MM.1S (cell line): ENCODE results near the gene NTMT1.

Experiments used
- DNase-seq: peaks from one replicate; pipeline ENCODE4 v3.0.0-alpha.2; 2015
- H2AFZ ChIP-seq: fragments of 300-600 bp; sonication (generic); 2 replicates; pipeline ENCODE4 v1.6.0; 2016; ENCODE audit warnings: antibody characterized with exemption, low read length
- H3F3A ChIP-seq: fragments of 300-600 bp; sonication (generic); 2 replicates; pipeline ENCODE4 v1.6.1; 2016; ENCODE audit warnings: mild to moderate bottlenecking, antibody characterized with exemption, low read length, moderate library complexity, mixed read lengths; ENCODE audit not compliant: insufficient read depth
- H3K27ac ChIP-seq: fragments of 300-600 bp; sonication (generic); 2 replicates; pipeline ENCODE4 v1.5.1; 2016; ENCODE audit warnings: mild to moderate bottlenecking, low read length
- H3K27me3 ChIP-seq: fragments of 300-600 bp; sonication (generic); replicated peaks from 2 replicates; pipeline ENCODE4 v1.6.0; 2016; ENCODE audit warnings: low read length; ENCODE audit not compliant: insufficient read depth
- H3K36me3 ChIP-seq: fragments of 300-600 bp; sonication (generic); replicated peaks from 2 replicates; pipeline ENCODE4 v1.6.1; 2016; ENCODE audit warnings: mild to moderate bottlenecking, low read length, mixed read lengths; ENCODE audit not compliant: insufficient read depth
- H3K4me1 ChIP-seq: fragments of 300-600 bp; sonication (generic); 2 replicates; pipeline ENCODE4 v1.6.1; 2016; ENCODE audit warnings: low read length, mixed read lengths
- H3K4me2 ChIP-seq: fragments of 300-600 bp; sonication (generic); 2 replicates; pipeline ENCODE4 v1.6.0; 2016; ENCODE audit warnings: low read depth, low read length
- H3K4me3 ChIP-seq: fragments of 300-600 bp; sonication (generic); 2 replicates; pipeline ENCODE4 v1.5.1; 2016; ENCODE audit warnings: low read length, mixed read lengths
- H3K79me2 ChIP-seq: fragments of 300-600 bp; sonication (generic); 2 replicates; pipeline ENCODE4 v1.6.1; 2016; ENCODE audit warnings: mixed run types, low read length, mixed read lengths
- H3K9ac ChIP-seq: fragments of 300-600 bp; sonication (generic); 2 replicates; pipeline ENCODE4 v1.6.1; 2016; ENCODE audit warnings: low read length, mixed read lengths
- H3K9me2 ChIP-seq: fragments of 300-600 bp; sonication (generic); replicated peaks from 2 replicates; pipeline ENCODE4 v1.6.1; 2016; ENCODE audit warnings: mild to moderate bottlenecking, low read length, mixed read lengths; ENCODE audit not compliant: insufficient read depth
- H3K9me3 ChIP-seq: fragments of 300-600 bp; sonication (generic); replicated peaks from 2 replicates; pipeline ENCODE4 v1.6.1; 2016; ENCODE audit warnings: mild to moderate bottlenecking, low read length, mixed read lengths; ENCODE audit not compliant: insufficient read depth
- H4K20me1 ChIP-seq: fragments of 300-600 bp; sonication (generic); 2 replicates; pipeline ENCODE4 v1.6.1; 2016; ENCODE audit warnings: mild to moderate bottlenecking, low read length, moderate library complexity, mixed read lengths; ENCODE audit not compliant: insufficient read depth
- CTCF ChIP-seq: fragments of 300-600 bp; sonication (generic); IDR thresholded peaks from 2 replicates; pipeline ENCODE4 v1.5.1; 2016; ENCODE audit warnings: antibody characterized with exemption, low read length, mixed read lengths
- EZH2 ChIP-seq: fragments of 300-600 bp; sonication (generic); optimal IDR thresholded peaks from 2 replicates; pipeline ENCODE3; 2017; ENCODE audit warnings: low read depth, mild to moderate bottlenecking, antibody characterized with exemption, low read length, mixed read lengths
- EZH2phosphoT487 ChIP-seq: fragments of 300-600 bp; sonication (generic); IDR thresholded peaks from 2 replicates; pipeline ENCODE4 v1.6.1; 2018; ENCODE audit warnings: antibody characterized with exemption, low read length

The NTMT1 gene

GRCh38 chr9:129637673-129638439 is 11.9 kb downstream of the NTMT1 start:
- DNase-seq = no peak
- no peak overlapping the region for H3K4me3 ChIP-seq
- H2AFZ ChIP-seq = no peak overlapping the region
- H3K36me3 ChIP-seq = no peaks in the 10 kb centered on the region; the same call in 1 of the 2 replicates
- no peaks in the 10 kb centered on the region for H3K9me2 ChIP-seq
- H3F3A ChIP-seq = peaks cover 6% of the 10 kb centered on the region; the same call in 1 of the 2 replicates
- TF ChIP-seq EZH2phosphoT487 = no peak
- TF ChIP-seq EZH2 = no peak
- TF ChIP-seq CTCF = no peak
- peaks cover 9% of the 10 kb centered on the region for H3K4me1 ChIP-seq
- H3K9me3 ChIP-seq = no peaks in the 10 kb centered on the region
- H3K9ac ChIP-seq = no peak overlapping the region
- H4K20me1 ChIP-seq = no peaks in the 10 kb centered on the region; the same call in 1 of the 2 replicates
- H3K4me2 ChIP-seq = no peak overlapping the region
- H3K79me2 ChIP-seq = peaks cover 50% of the 10 kb centered on the region
- H3K27ac ChIP-seq = no peak overlapping the region
- H3K27me3 ChIP-seq = no peaks in the 10 kb centered on the region

DNA sequence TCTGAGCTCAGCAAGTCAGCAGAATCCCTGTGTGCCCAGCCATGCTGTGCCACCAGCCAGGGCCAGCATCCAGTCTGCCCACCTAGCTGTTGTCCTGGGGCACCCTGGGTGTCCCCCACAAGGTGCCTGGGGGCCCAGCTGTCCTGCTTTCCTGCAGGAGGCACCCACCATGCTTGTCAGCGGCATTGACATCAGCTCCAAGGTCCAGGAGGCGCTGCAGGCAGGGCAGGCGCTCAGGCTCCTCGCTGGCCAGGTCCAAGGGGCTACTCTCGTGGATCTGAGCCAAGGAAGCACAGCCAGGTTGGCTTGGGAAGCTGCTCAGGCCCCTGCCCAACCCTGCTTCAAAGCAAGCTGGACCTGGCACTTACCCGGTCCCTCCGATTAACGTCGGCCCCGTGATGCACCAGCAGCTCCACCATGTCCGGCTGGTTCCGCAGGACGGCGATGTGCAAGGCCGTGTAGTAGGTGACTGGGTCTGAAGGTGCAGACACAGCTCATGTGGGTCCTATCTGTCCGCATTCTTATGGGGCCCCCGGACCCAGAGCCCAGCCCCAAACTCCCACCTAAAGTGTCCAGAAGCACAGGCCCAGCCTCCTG is 13.2 kb downstream of the NTMT1 start:
- H3K79me2 ChIP-seq = peaks cover 38% of the 10 kb centered on the region
- peaks cover 9% of the 10 kb centered on the region for H3K4me1 ChIP-seq
- no peaks in the 10 kb centered on the region; the same call in 1 of the 2 replicates for H4K20me1 ChIP-seq
- DNase-seq = no peak
- H3K36me3 ChIP-seq = no peaks in the 10 kb centered on the region
- H3K4me3 ChIP-seq = no peak overlapping the region
- peaks cover 6% of the 10 kb centered on the region; the same call in 1 of the 2 replicates for H3F3A ChIP-seq
- TF ChIP-seq CTCF = no peak
- no peak for TF ChIP-seq EZH2
- TF ChIP-seq EZH2phosphoT487 = no peak
- no peak overlapping the region for H3K4me2 ChIP-seq
- no peak overlapping the region for H3K9ac ChIP-seq
- H3K27me3 ChIP-seq = peaks cover 8% of the 10 kb centered on the region
- H2AFZ ChIP-seq = no peak overlapping the region
- no peaks in the 10 kb centered on the region for H3K9me2 ChIP-seq
- H3K9me3 ChIP-seq = no peaks in the 10 kb centered on the region
- no peak overlapping the region for H3K27ac ChIP-seq

DNA sequence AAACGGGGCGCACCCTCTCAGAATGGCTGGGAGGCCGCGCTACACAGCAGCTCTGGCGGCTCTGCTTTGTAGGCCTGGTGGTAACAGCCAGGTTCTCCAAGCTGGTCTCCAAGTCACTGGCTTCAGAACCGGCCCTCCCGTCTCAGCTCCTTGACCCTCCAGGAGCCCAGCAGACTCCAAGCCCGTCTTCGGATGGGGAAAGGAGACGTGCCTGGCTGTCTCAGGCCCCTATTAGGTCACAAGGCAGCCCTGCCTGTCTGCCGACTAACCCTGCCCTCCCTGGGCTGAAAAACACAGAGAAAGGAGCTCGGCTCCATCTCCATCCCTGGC is 13.8 kb downstream of the NTMT1 start:
- H3F3A ChIP-seq = peaks cover 6% of the 10 kb centered on the region; the same call in 1 of the 2 replicates
- TF ChIP-seq EZH2phosphoT487 (no peak), EZH2 (no peak), CTCF (no peak)
- no peak for DNase-seq
- H3K4me2 ChIP-seq = no peak overlapping the region
- peaks cover 33% of the 10 kb centered on the region for H3K79me2 ChIP-seq
- H4K20me1 ChIP-seq = no peaks in the 10 kb centered on the region; the same call in 1 of the 2 replicates
- no peaks in the 10 kb centered on the region for H3K9me2 ChIP-seq
- H3K9me3 ChIP-seq = no peaks in the 10 kb centered on the region
- no peak overlapping the region for H3K4me3 ChIP-seq
- H3K36me3 ChIP-seq = no peaks in the 10 kb centered on the region
- no peak overlapping the region for H2AFZ ChIP-seq
- no peak overlapping the region for H3K9ac ChIP-seq
- H3K4me1 ChIP-seq = peaks cover 9% of the 10 kb centered on the region
- no peak overlapping the region for H3K27ac ChIP-seq
- peaks cover 14% of the 10 kb centered on the region for H3K27me3 ChIP-seq
